H9 (cell line): Measurements from ENCODE around the gene MCF2L. TPM values are rescaled to one million over a fixed set of nuclear protein-coding genes. Genes with fewer than 3 reads are reported as not detected.

ENCODE experiments used
- DNase-seq: peaks from one replicate; pipeline ENCODE4 v3.0.0-alpha.2; 2017
- H2AFZ ChIP-seq: one replicate; pipeline ENCODE4 v1.6.1; 2013; ENCODE audit warnings: mild to moderate bottlenecking, low read length, control low read depth, moderate library complexity
- H2AK5ac ChIP-seq: 2 replicates; pipeline ENCODE4 v1.6.1; 2013; ENCODE audit warnings: low read length, control low read depth, mixed read lengths; ENCODE audit not compliant: insufficient read length
- H2BK120ac ChIP-seq: one replicate; pipeline ENCODE4 v1.6.1; 2013; ENCODE audit warnings: low read depth, mild to moderate bottlenecking, low read length, control low read depth, inconsistent platforms; ENCODE audit not compliant: poor library complexity, severe bottlenecking
- H2BK12ac ChIP-seq: 2 replicates; pipeline ENCODE4 v1.6.1; 2013; ENCODE audit warnings: low read length, control low read depth, mixed read lengths, low read depth; ENCODE audit not compliant: insufficient read length
- H2BK15ac ChIP-seq: 2 replicates; pipeline ENCODE4 v1.6.1; 2013; ENCODE audit warnings: low read depth, low read length, control low read depth
- H2BK20ac ChIP-seq: one replicate; pipeline ENCODE4 v1.6.1; 2013; ENCODE audit warnings: low read depth, mild to moderate bottlenecking, low read length, control low read depth, inconsistent platforms; ENCODE audit not compliant: poor library complexity, severe bottlenecking
- H2BK5ac ChIP-seq: 2 replicates; pipeline ENCODE4 v1.6.1; 2013; ENCODE audit warnings: low read length, control low read depth, mixed read lengths; ENCODE audit not compliant: insufficient read length
- H3K14ac ChIP-seq: 2 replicates; pipeline ENCODE4 v1.6.1; 2013; ENCODE audit warnings: low read length, control low read depth; ENCODE audit not compliant: insufficient read depth
- H3K18ac ChIP-seq: 2 replicates; pipeline ENCODE4 v1.6.1; 2013; ENCODE audit warnings: low read depth, mild to moderate bottlenecking, mixed read lengths, low read length, control low read depth; ENCODE audit not compliant: insufficient read length
- H3K23ac ChIP-seq: 2 replicates; pipeline ENCODE4 v1.6.1; 2013; ENCODE audit warnings: low read length, control low read depth, mixed read lengths, low read depth; ENCODE audit not compliant: insufficient read length
- H3K23me2 ChIP-seq: 2 replicates; pipeline ENCODE4 v1.6.1; 2013; ENCODE audit warnings: low read depth, mild to moderate bottlenecking, mixed read lengths, low read length, control low read depth; ENCODE audit not compliant: insufficient read length, poor library complexity, severe bottlenecking
- H3K27ac ChIP-seq: 2 replicates; pipeline ENCODE4 v1.5.1; 2013; ENCODE audit warnings: low read length, control low read depth, mixed read lengths, low read depth; ENCODE audit not compliant: insufficient read length
- H3K27me3 ChIP-seq: 2 replicates; pipeline ENCODE4 v1.6.1; 2013; ENCODE audit warnings: low read length, control low read depth, inconsistent platforms; ENCODE audit not compliant: insufficient read depth
- H3K4ac ChIP-seq: 2 replicates; pipeline ENCODE4 v1.6.1; 2013; ENCODE audit warnings: low read depth, mild to moderate bottlenecking, control low read depth, inconsistent platforms, low read length, moderate library complexity
- H3K4me1 ChIP-seq: 2 replicates; pipeline ENCODE4 v1.6.1; 2013; ENCODE audit warnings: low read length, control low read depth, inconsistent platforms; ENCODE audit not compliant: insufficient read depth
- H3K4me2 ChIP-seq: 2 replicates; pipeline ENCODE4 v1.6.1; 2013; ENCODE audit warnings: low read length, control low read depth, mixed read lengths; ENCODE audit not compliant: insufficient read length, insufficient read depth
- H3K56ac ChIP-seq: 2 replicates; pipeline ENCODE4 v1.6.1; 2013; ENCODE audit warnings: low read depth, mild to moderate bottlenecking, mixed read lengths, low read length, control low read depth; ENCODE audit not compliant: insufficient read length
- H3K79me1 ChIP-seq: 2 replicates; pipeline ENCODE4 v1.6.1; 2013; ENCODE audit warnings: low read depth, mild to moderate bottlenecking, moderate library complexity, low read length, control low read depth, inconsistent platforms; ENCODE audit not compliant: insufficient read depth, poor library complexity, severe bottlenecking
- H3K79me2 ChIP-seq: 2 replicates; pipeline ENCODE4 v1.6.1; 2013; ENCODE audit warnings: low read length, control low read depth, inconsistent platforms; ENCODE audit not compliant: insufficient read depth
- H3K9ac ChIP-seq: 2 replicates; pipeline ENCODE4 v1.6.1; 2013; ENCODE audit warnings: low read length, control low read depth, mixed read lengths; ENCODE audit not compliant: insufficient read length; ENCODE audit errors: extremely low read depth
- H3K9me3 ChIP-seq: one replicate; pipeline ENCODE4 v1.6.1; 2013; ENCODE audit warnings: low read depth, low read length, inconsistent platforms; ENCODE audit not compliant: control insufficient read depth
- H3T11ph ChIP-seq: one replicate; pipeline ENCODE4 v1.6.1; 2013; ENCODE audit warnings: mild to moderate bottlenecking, low read length, control low read depth, inconsistent platforms
- H4K20me1 ChIP-seq: one replicate; pipeline ENCODE4 v1.6.1; 2013; ENCODE audit not compliant: control insufficient read depth, insufficient read length, insufficient read depth
- H4K5ac ChIP-seq: 2 replicates; pipeline ENCODE4 v1.6.1; 2013; ENCODE audit warnings: low read depth, mild to moderate bottlenecking, mixed read lengths, low read length, control low read depth; ENCODE audit not compliant: insufficient read length
- H4K8ac ChIP-seq: replicated peaks from 2 replicates; pipeline ENCODE4 v1.6.1; 2013; ENCODE audit warnings: low read length, control low read depth, mixed read lengths, low read depth; ENCODE audit not compliant: insufficient read length
- H4K91ac ChIP-seq: 2 replicates; pipeline ENCODE4 v1.6.1; 2013; ENCODE audit warnings: low read depth, mild to moderate bottlenecking, moderate library complexity, mixed read lengths, low read length, control low read depth; ENCODE audit not compliant: insufficient read length
- H3K27ac Mint-ChIP-seq, 3 experiments: 2 replicates in 2 of 3; 3 replicates in 1 of 3; pipeline ENCODE4 v1.8.0; 2020 to 2021; ENCODE audit warnings: mixed read lengths in 3 of 3, mild to moderate bottlenecking in 1 of 3, moderate library complexity in 1 of 3
- H3K27me3 Mint-ChIP-seq: 2 replicates; pipeline ENCODE4 v1.8.0; 2021; ENCODE audit warnings: low read depth, mild to moderate bottlenecking, moderate library complexity, mixed read lengths
- H3K36me3 Mint-ChIP-seq, 3 experiments: 2 replicates in 2 of 3; 3 replicates in 1 of 3; pipeline ENCODE4 v1.8.0; 2020 to 2021; ENCODE audit warnings: low read depth in 3 of 3, mixed read lengths in 3 of 3; ENCODE audit not compliant: insufficient read depth in 1 of 3
- H3K4me1 Mint-ChIP-seq, 2 experiments: 2 replicates each; pipeline ENCODE4 v1.8.0; 2020; ENCODE audit warnings: mixed read lengths in 2 of 2
- H3K4me3 Mint-ChIP-seq, 2 experiments: 2 replicates in 1 of 2; 3 replicates in 1 of 2; pipeline ENCODE4 v1.8.0; 2020 to 2021; ENCODE audit warnings: mild to moderate bottlenecking in 2 of 2, mixed read lengths in 2 of 2, moderate library complexity in 1 of 2
- H3K9me3 Mint-ChIP-seq, 2 experiments: 2 replicates in 1 of 2; 3 replicates in 1 of 2; pipeline ENCODE4 v1.8.0; 2020; ENCODE audit warnings: mild to moderate bottlenecking in 2 of 2, mixed read lengths in 2 of 2, moderate library complexity in 1 of 2
- WGBS: extraction: QIAGEN DNeasy Blood & Tissue Kit; methylation state at CpG from one replicate; pipeline ENCODE4 v1.1.7; 2013; ENCODE audit warnings: missing lambda C conversion rate, low lambda C conversion rate, mixed read lengths; ENCODE audit not compliant: insufficient read length; ENCODE audit errors: extremely low coverage; 5-methylcytosine and 5-hydroxymethylcytosine counted together
- total RNA-seq: library from RNA; stranded (reverse); gene quantifications from 2 replicates; pipeline ENCODE4 v1.2.1, GENCODE V29; 2021
- TF ChIP-seq, protein P1 (sequence below): fragments of 200-600 bp; sonication (generic); conservative IDR thresholded peaks from 3 replicates; pipeline ENCODE4 v1.8.0; 2021; ENCODE audit warnings: antibody characterized with exemption, mild to moderate bottlenecking

MCF2L gene
- total RNA-seq, 1 experiment from 2014 or later: 18.5 TPM

DNA sequence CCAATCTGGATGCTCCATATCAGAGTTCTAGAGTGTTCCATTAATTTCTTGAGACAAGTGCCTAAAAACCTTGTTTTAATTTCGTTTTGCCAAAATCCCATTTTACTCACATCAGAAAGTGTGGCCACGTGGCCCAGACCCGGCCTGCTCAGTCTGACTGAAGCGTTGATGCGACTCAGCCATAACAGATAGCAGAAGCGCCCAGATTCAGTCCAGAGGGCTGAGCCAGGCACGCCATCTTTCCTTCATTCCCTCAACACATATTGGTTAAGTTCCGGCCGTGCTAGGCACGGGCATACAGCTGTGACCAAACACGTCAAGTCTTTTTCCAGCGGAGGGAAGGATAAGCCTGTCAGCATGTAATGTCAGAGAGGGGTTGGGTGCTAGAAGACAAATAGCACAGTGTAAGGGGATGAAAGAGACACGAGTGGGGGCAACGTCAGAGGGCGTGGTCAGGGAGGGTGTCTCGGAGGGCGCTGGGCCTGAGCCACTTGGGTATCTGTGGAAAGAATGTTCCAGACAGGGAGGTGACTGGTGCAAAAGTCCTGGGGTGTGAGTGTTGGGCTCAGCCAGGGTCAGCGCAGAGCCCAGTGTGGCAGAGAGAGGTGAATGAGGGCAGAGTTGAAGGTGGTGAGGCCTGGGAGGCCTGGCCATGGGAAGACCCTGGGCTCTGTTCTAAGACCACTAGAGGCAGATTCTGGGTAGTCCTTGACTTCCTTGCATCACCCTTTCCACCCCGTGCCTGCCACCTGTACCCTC is 156.7 kb downstream of the MCF2L start:
- Histone ChIP-seq H2AK5ac (no peak overlapping the region), H3K79me2 (no peaks in the 10 kb centered on the region), H3K4me2 (no peak overlapping the region), H3T11ph (no peak overlapping the region), H4K20me1 (no peaks in the 10 kb centered on the region), H3K18ac (no peak overlapping the region), H2BK20ac (no peak overlapping the region), H3K9me3 (no peaks in the 10 kb centered on the region), H3K23ac (no peak overlapping the region), H4K91ac (no peak overlapping the region), H2BK12ac (no peak overlapping the region), H2BK15ac (no peak overlapping the region), H3K9ac (no peak overlapping the region), H2BK120ac (no peak overlapping the region), H3K27ac (no peak overlapping the region), H3K4me1 (no peaks in the 10 kb centered on the region; the same call in 1 of the 2 replicates), H4K5ac (no peak overlapping the region), H3K79me1 (no peaks in the 10 kb centered on the region), H3K27me3 (no peaks in the 10 kb centered on the region), H3K4ac (no peak overlapping the region), H3K23me2 (no peaks in the 10 kb centered on the region), H2AFZ (no peak overlapping the region), H2BK5ac (no peak overlapping the region), H4K8ac (no peak overlapping the region), H3K56ac (no peak overlapping the region), H3K14ac (no peak overlapping the region)
- TF ChIP-seq, protein P1, sequence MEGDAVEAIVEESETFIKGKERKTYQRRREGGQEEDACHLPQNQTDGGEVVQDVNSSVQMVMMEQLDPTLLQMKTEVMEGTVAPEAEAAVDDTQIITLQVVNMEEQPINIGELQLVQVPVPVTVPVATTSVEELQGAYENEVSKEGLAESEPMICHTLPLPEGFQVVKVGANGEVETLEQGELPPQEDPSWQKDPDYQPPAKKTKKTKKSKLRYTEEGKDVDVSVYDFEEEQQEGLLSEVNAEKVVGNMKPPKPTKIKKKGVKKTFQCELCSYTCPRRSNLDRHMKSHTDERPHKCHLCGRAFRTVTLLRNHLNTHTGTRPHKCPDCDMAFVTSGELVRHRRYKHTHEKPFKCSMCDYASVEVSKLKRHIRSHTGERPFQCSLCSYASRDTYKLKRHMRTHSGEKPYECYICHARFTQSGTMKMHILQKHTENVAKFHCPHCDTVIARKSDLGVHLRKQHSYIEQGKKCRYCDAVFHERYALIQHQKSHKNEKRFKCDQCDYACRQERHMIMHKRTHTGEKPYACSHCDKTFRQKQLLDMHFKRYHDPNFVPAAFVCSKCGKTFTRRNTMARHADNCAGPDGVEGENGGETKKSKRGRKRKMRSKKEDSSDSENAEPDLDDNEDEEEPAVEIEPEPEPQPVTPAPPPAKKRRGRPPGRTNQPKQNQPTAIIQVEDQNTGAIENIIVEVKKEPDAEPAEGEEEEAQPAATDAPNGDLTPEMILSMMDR: no peak
- Mint-ChIP-seq H3K9me3 (no peaks in the 10 kb centered on the region), H3K4me1 (peaks cover 15 to 26% of the 10 kb centered on the region in 2 experiments), H3K36me3 (no peaks in the 10 kb centered on the region), H3K27ac (peak overlapping the region in 1 of 3 experiments; percentile 8; a peak in 1 of 7 replicates), H3K4me3 (no peak overlapping the region), H3K27me3 (peaks cover 25% of the 10 kb centered on the region)
- WGBS: no CpG with 5 or more reads among the region's 19 CpGs
- DNase-seq: no peak
